ENCODE data around the gene IFIT5.
A peak's percentile ranks its signal among the peaks of the same experiment; 100 is the strongest.
"Not testable (repeated sequence)": the region's sequence is repeated elsewhere in the genome, so short reads cannot be mapped to it uniquely, and the experiment has no call there.

The IFIT5 gene

GRCh38 chr10:89414146-89414878 is at the start of gene IFIT5:
Gene IFIT5 (plus strand): TSS chr10:89414568. CDS start chr10:89414799, 231 bp downstream.
- DNase-seq (ENCODE audit: low spot score), result peak; percentile 75

GRCh38 chr10:89367529-89367928 is 46.8 kb upstream of the IFIT5 start:
- no peak for DNase-seq (ENCODE audit: low spot score)

GRCh38 chr10:89368129-89368528 is 46.2 kb upstream of the IFIT5 start:
- DNase-seq (ENCODE audit: low spot score), result no peak

GRCh38 chr10:89369156-89370105 is 44.9 kb upstream of the IFIT5 start:
- peak; percentile 42 for DNase-seq (ENCODE audit: low spot score)

GRCh38 chr10:89371079-89371478 is 43.3 kb upstream of the IFIT5 start:
- DNase-seq (ENCODE audit: low spot score), result no peak

- no peak for DNase-seq (ENCODE audit: low spot score)
Observed at GRCh38 chr10:89371987-89372386, 42.4 kb upstream of the IFIT5 start.

- DNase-seq (ENCODE audit: low spot score), result peak; percentile 21
Observed at GRCh38 chr10:89373916-89374711, 40.3 kb upstream of the IFIT5 start.

GRCh38 chr10:89374713-89375141 is 39.6 kb upstream of the IFIT5 start:
- DNase-seq (ENCODE audit: low spot score), result no peak

- DNase-seq (ENCODE audit: low spot score), result no peak
Observed at GRCh38 chr10:89377705-89378637, 36.4 kb upstream of the IFIT5 start, which contains the start of gene IFIT1B. Gene IFIT1B (plus strand): TSS chr10:89378056. CDS start chr10:89378136, 80 bp downstream.

- DNase-seq (ENCODE audit: low spot score), result no peak
Observed at GRCh38 chr10:89379103-89379502, 35.3 kb upstream of the IFIT5 start.

- DNase-seq (ENCODE audit: low spot score), result no peak
Observed at GRCh38 chr10:89382757-89383156, 31.6 kb upstream of the IFIT5 start.

- DNase-seq (ENCODE audit: low spot score), result no peak
Observed at GRCh38 chr10:89384474-89385340, 29.7 kb upstream of the IFIT5 start.

GRCh38 chr10:89388806-89389205 is 25.6 kb upstream of the IFIT5 start:
- DNase-seq (ENCODE audit: low spot score), result no peak

- peak; percentile 51 for DNase-seq (ENCODE audit: low spot score)
Observed at GRCh38 chr10:89389254-89389653, 25.1 kb upstream of the IFIT5 start.

GRCh38 chr10:89390476-89391225 is 23.7 kb upstream of the IFIT5 start:
- no peak for DNase-seq (ENCODE audit: low spot score)

- DNase-seq (ENCODE audit: low spot score), result not testable (repeated sequence)
Observed at GRCh38 chr10:89391226-89391576, 23.2 kb upstream of the IFIT5 start.

GRCh38 chr10:89391907-89392756 is 22.2 kb upstream of the IFIT5 start, which contains the start of gene IFIT1:
Gene IFIT1 (plus strand): TSS chr10:89392623. CDS start chr10:89392713, 90 bp downstream.
- DNase-seq (ENCODE audit: low spot score), result peak; percentile 86

- no peak for DNase-seq (ENCODE audit: low spot score)
Observed at GRCh38 chr10:89392974-89393373, 21.4 kb upstream of the IFIT5 start.

All from RKO (cell line).